NCI-H128 (cell line): ENCODE results near the gene TBC1D30.

ENCODE experiments used
- DNase-seq: peaks from one replicate; lab custom pipeline; 2025; ENCODE audit not compliant: unreplicated experiment; lab: John Stamatoyannopoulos, UW

Gene TBC1D30

DNA sequence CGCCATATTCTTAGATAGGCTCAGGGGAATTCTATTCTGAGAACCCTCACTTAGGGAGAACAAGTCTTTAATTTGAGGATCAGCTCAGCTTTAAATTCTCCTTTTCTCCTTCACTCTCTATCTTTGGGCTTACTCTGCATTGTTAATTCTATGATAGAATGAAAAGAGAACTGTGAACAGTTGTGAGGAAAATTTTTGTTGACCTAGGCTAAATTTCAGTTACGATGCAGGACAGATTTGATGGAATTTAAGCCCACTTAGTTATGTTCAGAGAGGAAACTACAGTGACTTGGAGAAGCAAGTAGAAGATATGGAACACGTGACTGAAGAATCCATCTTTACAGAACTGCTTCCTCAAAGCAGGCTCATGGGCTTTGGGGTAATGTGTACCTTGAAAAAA, 82.7 kb downstream of the TBC1D30 start:
- no peak for DNase-seq

GRCh38 chr12:64909124-64909523, 84.7 kb downstream of the TBC1D30 start:
- DNase-seq, result no peak

DNA sequence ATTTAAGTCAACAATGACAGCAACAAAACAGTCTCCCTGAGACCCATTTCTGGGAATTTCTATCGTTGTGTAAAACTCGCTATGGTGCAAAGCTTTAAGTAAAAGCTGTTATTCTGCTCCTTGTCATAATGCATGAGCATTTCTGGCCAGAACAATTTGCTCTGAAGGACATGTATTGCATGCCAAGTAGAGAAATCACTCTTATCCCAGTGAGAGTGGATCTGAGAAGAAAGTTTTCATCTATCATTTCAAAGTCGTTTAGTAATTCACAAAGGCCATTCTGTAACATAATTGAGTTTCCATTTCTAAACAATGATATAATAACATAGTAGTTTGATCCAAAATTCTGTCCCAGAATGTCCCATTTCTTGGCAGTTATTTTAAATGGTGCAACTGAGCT, 86.6 kb downstream of the TBC1D30 start:
- DNase-seq, result no peak

GRCh38 chr12:64911912-64912311, 87.5 kb downstream of the TBC1D30 start:
- no peak for DNase-seq

- DNase-seq, result no peak
Observed at GRCh38 chr12:64912516-64913255, 88.2 kb downstream of the TBC1D30 start.

- DNase-seq, result no peak
Observed at GRCh38 chr12:64915242-64915641, 90.8 kb downstream of the TBC1D30 start.

- DNase-seq, result no peak
Observed at GRCh38 chr12:64916411-64917261, 92.2 kb downstream of the TBC1D30 start.

DNA sequence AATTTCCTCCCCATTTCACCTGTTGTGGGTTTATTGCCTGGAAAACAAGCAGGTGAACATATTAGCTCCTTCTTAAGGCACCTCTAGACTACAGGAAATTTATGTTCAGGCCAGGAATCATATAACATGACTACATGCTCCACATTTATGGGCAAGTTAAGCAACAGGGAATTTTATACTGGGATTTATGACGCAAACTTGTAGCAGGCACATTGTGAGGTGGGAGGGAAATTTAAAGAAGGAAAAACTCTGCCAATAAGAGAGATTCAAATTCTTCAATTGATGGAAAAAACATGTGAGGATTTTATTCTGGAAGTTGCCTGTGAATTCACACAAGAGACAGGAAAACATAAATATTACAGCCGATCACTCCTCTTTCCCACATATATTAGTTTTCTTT, 93.9 kb downstream of the TBC1D30 start:
- no peak for DNase-seq

- no peak for DNase-seq
Observed at GRCh38 chr12:64918801-64919200, 94.4 kb downstream of the TBC1D30 start.

DNA sequence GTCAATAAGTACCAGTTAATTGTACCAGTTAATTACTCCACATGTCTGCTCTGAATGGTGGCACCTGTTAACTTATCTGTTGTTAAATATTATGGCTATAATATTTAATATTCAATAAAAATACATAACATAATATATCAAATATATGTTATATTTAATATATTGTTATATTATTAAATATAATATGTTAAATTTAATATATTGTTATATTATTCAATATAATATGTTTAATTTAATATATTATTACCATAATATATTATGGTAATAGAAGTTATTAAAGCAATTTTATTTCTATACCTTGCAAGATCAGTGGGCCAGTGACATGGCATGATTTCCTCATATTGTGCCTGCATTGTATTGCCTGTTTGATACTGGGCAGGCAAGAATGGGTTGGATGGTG, 98.4 kb downstream of the TBC1D30 start:
- DNase-seq, result no peak

DNA sequence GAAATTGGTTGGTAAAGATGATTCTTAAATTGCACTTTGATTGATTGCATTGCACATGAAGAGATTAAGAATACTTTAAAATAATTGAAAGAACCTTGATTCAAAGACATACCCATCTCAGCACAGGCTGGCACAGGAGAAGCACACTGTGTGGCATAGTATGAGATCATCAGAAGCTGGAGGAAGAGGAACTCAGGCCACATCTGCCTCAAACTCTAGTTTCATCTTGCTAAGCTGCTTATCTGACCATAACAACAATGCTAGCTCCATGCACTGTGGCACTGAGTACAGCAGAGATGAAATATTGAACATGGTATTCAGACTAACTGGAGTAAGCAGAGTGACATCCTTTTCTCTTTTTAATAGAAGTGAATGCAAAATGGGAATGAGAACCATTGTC, 99.1 kb downstream of the TBC1D30 start:
- no peak for DNase-seq
